ENCODE data around the gene CCBE1.
"Not testable (repeated sequence)": the region's sequence is repeated elsewhere in the genome, so short reads cannot be mapped to it uniquely, and the experiment has no call there.

Gene CCBE1

DNA sequence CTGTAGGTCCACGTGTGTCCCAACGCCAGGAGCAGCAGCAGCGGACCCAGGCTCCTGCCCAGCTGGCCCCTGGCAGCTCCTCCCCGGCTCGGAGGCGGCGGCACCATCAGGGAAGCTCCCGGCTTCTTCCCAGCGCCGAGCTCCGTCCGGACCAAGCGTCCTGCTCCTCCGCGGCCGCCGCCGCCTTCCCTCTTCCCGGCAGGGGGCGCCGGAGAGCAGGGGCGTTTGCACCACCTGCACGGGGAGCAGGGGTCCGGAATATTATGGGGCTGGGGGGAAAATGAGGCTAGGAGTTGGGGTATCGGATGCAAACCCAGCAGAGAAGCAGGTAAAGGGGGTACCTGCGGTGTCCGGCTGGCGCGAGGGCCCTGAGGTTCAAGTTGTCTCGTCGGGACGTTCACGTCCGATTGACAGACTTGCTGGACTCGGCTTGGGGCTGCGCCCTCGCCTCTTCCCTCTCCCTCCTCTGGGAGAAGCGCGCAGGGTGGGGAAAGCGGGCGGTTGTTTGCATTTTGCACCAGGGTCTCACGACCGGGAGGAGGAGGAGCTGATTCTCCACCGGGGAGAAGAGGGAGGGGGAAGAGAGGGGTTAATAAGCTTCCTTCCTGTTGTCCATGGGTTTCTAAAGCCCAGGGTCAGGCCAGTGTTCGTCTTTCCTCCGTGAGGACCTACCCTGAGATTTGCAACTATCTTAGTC is at the start of gene CCBE1:
CCBE1 (minus strand) TSS at position 188 of the 697 bp plus-strand sequence.
- DNase-seq: peak; percentile 77

- DNase-seq: peak; percentile 99
Measured at GRCh38 chr18:59744271-59744721, 47.1 kb upstream of the CCBE1 start.

- peak; percentile 80 for DNase-seq
Measured at GRCh38 chr18:59743566-59743965, 46.3 kb upstream of the CCBE1 start.

DNA sequence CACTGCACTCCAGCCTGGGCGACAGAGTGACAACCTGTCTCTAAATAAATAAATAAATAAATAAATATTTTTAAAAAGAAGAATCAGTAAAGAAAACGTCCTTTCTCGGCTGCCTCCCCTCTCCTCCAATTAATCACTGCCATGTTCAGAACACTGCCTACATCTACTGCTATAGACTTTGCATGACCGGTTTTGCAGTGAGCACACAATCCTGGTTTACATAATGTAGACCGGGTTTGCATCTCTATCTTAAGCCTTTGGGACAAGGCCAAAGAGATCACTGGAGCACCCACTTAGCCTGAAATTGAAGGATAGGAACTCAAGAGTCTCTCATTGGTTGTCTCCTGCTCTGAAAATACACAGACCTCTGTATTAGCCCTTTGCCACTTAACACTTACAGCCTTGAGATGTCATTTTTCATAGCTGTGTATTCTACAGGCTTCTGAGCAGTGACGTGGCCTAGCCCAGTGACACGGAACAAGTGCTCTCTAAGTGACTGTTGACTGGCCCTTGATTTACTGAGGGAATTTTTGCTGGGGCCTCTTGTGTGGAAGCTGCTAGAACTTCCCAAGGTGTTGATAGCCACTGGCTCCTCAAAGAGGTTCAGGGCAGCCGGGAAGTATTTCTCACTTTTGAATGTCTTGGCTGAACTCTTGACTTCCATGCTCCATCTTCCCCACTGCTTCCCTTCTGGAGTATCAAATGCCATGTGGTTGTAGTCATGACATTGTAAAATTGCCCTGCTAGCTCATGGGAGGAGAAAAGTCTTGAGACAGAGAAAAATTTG is 45.3 kb upstream of the CCBE1 start:
- DNase-seq: peak; percentile 97

- peak; percentile 58 for DNase-seq
Measured at GRCh38 chr18:59740141-59740540, 42.9 kb upstream of the CCBE1 start.

- peak; percentile 43 for DNase-seq
Measured at GRCh38 chr18:59737776-59738300, 40.6 kb upstream of the CCBE1 start.

GRCh38 chr18:59737335-59737734 is 40.1 kb upstream of the CCBE1 start:
- not testable (repeated sequence) for DNase-seq

GRCh38 chr18:59736061-59736460 is 38.8 kb upstream of the CCBE1 start:
- no peak for DNase-seq

GRCh38 chr18:59735269-59735860 is 38.1 kb upstream of the CCBE1 start:
- no peak for DNase-seq

DNA sequence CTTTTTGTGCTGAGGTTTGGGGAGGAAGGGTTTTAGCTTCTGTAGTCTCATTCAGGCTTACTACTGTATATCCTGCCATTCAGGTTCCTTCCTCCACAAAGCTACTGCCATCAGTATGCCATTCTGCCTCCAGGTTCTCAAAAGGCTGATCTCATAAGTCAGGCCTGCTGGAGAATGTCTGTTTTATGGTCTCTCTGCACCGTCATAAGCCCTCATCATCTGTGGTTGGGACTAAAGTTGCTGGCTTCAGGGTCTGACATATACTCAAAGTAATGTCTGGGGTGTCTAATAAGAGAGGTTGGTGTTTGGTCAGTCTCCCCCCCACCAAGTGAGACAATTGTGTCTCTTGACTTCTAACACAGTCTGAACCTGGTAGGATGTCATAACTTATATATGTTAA is 36.2 kb upstream of the CCBE1 start:
- DNase-seq: peak; percentile 64

- DNase-seq: no peak
Measured at GRCh38 chr18:59730896-59731295, 33.7 kb upstream of the CCBE1 start.

DNA sequence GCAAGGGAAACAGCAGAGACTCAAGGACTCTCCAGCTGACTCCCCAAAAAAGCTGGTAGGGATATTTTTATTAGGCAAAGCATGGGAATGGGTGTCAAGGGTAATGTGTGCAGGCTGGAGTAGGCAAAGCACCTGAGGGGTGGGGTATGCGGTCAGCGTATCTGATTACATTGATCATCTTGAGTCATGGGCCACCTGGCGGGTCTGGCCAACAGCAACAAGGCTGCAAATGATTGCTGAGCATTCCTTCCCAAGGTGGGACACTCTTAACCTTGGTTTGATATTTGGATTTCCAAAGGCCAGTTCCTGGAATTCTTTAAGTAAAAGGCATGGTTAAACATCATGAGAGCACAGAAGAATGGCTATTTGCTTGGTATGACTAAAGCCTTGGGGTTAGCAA is 32.6 kb upstream of the CCBE1 start:
- no peak for DNase-seq

GRCh38 chr18:59728816-59729215 is 31.6 kb upstream of the CCBE1 start:
- no peak for DNase-seq

GRCh38 chr18:59725142-59725541 is 27.9 kb upstream of the CCBE1 start:
- peak; percentile 68 for DNase-seq

DNA sequence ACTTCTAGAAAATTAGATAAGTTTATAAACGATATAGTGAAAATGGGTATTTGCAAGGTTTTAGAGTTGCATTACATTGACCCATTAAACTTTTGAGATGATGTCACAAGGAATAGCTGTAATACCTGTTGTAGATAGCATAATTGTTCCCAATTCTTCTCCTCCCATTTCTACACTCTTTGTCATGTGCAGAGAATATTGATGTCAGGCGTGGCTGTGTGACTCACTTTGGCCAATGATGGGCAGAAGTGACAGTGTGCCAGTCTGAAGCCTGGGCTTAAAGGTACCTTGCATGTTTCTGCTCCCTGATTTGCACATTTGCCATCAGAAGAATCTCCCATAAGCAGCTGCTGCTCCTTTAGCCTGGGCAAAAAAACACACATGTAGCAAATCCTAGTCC is 26.9 kb upstream of the CCBE1 start:
- DNase-seq: no peak

DNA sequence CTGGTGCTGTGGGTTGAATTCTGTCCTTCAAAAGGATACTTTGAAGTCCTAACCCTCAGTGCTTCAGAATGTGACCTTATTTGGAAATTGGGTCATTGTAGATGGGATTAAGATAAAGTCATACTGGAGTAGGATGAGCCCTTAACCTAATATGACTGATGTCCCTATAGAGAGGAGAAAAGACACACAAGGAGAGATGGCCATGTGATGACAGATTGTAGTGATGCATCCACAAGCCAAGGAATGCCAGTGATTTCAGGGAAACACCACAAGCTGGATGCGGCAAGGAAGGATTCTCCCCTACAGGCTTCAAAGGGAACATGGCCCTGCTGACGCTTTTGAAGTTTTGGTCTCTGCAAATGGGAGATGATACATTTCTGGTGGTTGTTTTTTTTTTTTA is 24.7 kb upstream of the CCBE1 start:
- DNase-seq: peak; percentile 55

DNA sequence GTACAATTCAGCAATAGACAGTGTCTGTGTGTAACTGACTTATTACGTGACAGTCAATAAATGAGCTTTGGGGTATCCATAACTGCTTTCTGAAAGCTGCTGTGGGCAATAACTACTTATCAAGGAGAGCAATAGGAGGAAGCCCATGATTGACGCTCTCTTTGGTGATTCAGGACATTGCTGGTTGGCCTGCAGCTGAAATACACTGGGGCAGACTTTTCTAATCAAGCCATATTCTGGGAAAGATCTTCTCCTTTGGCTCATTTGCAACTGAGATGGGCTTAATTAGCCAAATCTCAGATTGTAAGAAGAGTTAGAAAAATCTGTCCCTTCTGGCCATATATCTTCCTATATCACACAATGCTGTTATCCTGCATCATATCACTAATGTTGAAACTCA is 24.0 kb upstream of the CCBE1 start:
- no peak for DNase-seq

GRCh38 chr18:59719544-59720181 is 22.4 kb upstream of the CCBE1 start:
- DNase-seq: peak; percentile 95

- DNase-seq: peak; percentile 57
Measured at GRCh38 chr18:59718464-59719157, 21.4 kb upstream of the CCBE1 start.

DNA sequence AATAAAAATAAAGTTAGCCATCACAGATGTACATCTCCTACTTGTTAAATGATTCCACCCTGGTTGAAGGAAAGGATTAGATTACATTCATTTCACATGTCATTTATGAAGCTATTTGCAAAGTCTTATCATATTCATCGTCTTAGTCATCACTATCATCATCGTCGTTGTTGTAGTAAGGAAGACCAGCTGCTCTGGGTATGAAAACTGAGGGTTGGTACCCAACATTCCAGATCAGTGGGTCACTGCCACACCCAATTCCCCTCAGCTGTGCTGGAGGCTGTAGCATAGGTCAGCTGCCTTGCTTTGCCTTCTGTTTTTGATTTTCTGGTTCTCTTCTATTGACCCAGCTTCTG is 20.9 kb upstream of the CCBE1 start:
- peak; percentile 99 for DNase-seq

- no peak for DNase-seq
Measured at GRCh38 chr18:59717291-59717690, 20.1 kb upstream of the CCBE1 start.

DNA sequence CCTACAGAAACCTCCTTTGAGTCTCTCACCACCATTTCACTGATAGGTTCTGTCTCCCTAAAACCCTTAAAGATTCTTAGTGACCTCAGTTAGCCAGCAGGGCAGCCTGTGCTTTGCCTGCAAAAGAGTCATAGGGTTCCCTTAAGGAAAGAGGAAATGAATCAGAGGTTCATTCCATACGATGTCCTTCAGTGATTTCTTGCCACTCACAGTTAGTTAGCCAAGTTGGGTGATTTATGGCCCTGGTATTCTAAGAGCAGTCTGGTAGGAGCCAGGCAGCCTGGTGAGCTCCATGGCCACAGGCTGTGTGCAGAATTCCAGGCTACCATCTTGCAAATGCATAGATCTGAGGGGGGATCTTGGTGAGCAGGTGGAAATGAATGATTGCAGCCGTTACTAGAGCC is 18.7 kb upstream of the CCBE1 start:
- DNase-seq: peak; percentile 98

DNA sequence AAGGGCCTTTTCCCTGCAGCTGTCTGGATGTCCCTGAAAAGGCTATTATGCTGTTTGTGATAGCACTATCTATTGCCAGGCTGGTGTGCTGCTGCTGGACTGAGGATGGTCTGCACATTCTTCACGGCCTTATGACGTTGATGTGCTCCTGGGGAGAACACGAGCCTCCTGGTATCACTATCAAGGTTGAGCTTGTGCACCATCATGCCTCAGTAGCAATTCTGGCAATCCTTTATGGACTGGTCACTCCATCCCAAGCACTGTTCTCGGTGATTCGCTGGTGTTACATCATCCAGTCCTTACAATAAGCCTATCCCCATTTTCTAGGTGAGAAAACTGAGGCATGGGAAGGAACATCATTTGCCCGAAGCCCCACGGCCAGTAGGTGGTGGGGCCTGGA is 18.2 kb upstream of the CCBE1 start:
- DNase-seq: no peak
